HEK293 (cell line): ENCODE data around the gene SOX18.

Experiments
- CTCF ChIA-PET: fragments of 350-600 bp; formaldehyde crosslinking; extraction: SDS; loops from one replicate; lab custom pipeline; 2021; ENCODE audit warnings: antibody characterized with exemption; lab: Yijun Ruan, JAX
- POLR2A ChIA-PET: fragments of 300-600 bp; formaldehyde crosslinking; extraction: SDS; loops from one replicate; lab custom pipeline; 2020; ENCODE audit warnings: antibody characterized with exemption, inconsistent platforms; lab: Yijun Ruan, JAX
- H3K27ac ChIP-seq: fragments of 200-500 bp; sonication (Bioruptor generic); 2 replicates; pipeline ENCODE4 v1.5.1; 2014; ENCODE audit warnings: low read depth, low read length, control low read depth, inconsistent platforms; ENCODE audit errors: extremely low read depth
- H3K36me3 ChIP-seq, 2 experiments: fragments of 200-500 bp in 1 of 2; sonication (Bioruptor generic) in 1 of 2; 1 replicate in 1 of 2; 2 replicates in 1 of 2; pipeline ENCODE4 v1.5.1; 2014 to 2017; ENCODE audit warnings: inconsistent platforms in 2 of 2, low read length in 2 of 2; ENCODE audit not compliant: control insufficient read depth in 2 of 2, insufficient read depth in 1 of 2
- H3K4me1 ChIP-seq: fragments of 200-500 bp; sonication (Bioruptor generic); 2 replicates; pipeline ENCODE4 v1.5.1; 2014; ENCODE audit warnings: mild to moderate bottlenecking, low read length, inconsistent platforms; ENCODE audit not compliant: control insufficient read depth, insufficient read depth
- H3K4me3 ChIP-seq: 2 replicates; pipeline ENCODE4 v1.5.1; 2011; ENCODE audit warnings: low read depth, mild to moderate bottlenecking, control low read depth, low read length, moderate library complexity
- H3K9me3 ChIP-seq: fragments of 200-500 bp; sonication (Bioruptor generic); 2 replicates; pipeline ENCODE4 v1.5.1; 2014; ENCODE audit warnings: low read depth, low read length, inconsistent platforms; ENCODE audit not compliant: control insufficient read depth, insufficient read depth
- BCL11A ChIP-seq: fragments of 450-650 bp; formaldehyde crosslinking; IDR thresholded peaks from 2 replicates; pipeline ENCODE4 v1.5.1; 2016; ENCODE audit warnings: low read depth, missing biosample characterization, missing genetic modification characterization
- GLIS2 ChIP-seq: fragments of 450-650 bp; formaldehyde crosslinking; IDR thresholded peaks from 2 replicates; pipeline ENCODE4 v1.5.1; 2016; ENCODE audit warnings: missing biosample characterization, missing genetic modification characterization
- IKZF3 ChIP-seq: fragments of 450-650 bp; IDR thresholded peaks from 2 replicates; pipeline ENCODE4 v1.5.0; 2018; ENCODE audit warnings: missing biosample characterization, mild to moderate bottlenecking, missing genetic modification characterization, moderate library complexity
- MYNN ChIP-seq: fragments of 450-650 bp; formaldehyde crosslinking; IDR thresholded peaks from 2 replicates; pipeline ENCODE4 v1.5.1; 2016; ENCODE audit warnings: missing biosample characterization, missing genetic modification characterization, borderline replicate concordance
- REPIN1 ChIP-seq: fragments of 450-650 bp; formaldehyde crosslinking; IDR thresholded peaks from 2 replicates; pipeline ENCODE4 v1.5.1; 2017; ENCODE audit warnings: missing biosample characterization, missing genetic modification characterization, low read depth
- ZBTB20 ChIP-seq: fragments of 450-650 bp; formaldehyde crosslinking; IDR thresholded peaks from 2 replicates; pipeline ENCODE4 v1.5.1; 2016; ENCODE audit warnings: missing biosample characterization, missing genetic modification characterization
- ZFP69B ChIP-seq: fragments of 450-650 bp; formaldehyde crosslinking; IDR thresholded peaks from 2 replicates; pipeline ENCODE4 v1.5.1; 2016; ENCODE audit warnings: missing biosample characterization, missing genetic modification characterization
- ZNF2 ChIP-seq: fragments of 450-650 bp; formaldehyde crosslinking; IDR thresholded peaks from 2 replicates; pipeline ENCODE4 v1.5.1; 2016; ENCODE audit warnings: missing biosample characterization, missing genetic modification characterization
- ZNF202 ChIP-seq: fragments of 450-650 bp; formaldehyde crosslinking; IDR thresholded peaks from 2 replicates; pipeline ENCODE4 v1.5.1; 2016; ENCODE audit warnings: missing biosample characterization, missing genetic modification characterization, borderline replicate concordance
- ZNF223 ChIP-seq: fragments of 450-650 bp; formaldehyde crosslinking; IDR thresholded peaks from 2 replicates; pipeline ENCODE4 v1.5.1; 2016; ENCODE audit warnings: missing biosample characterization, missing genetic modification characterization
- ZNF266 ChIP-seq: fragments of 450-650 bp; formaldehyde crosslinking; IDR thresholded peaks from 2 replicates; pipeline ENCODE4 v1.5.1; 2016; ENCODE audit warnings: missing biosample characterization, missing genetic modification characterization, low read depth
- ZNF354C ChIP-seq: fragments of 450-650 bp; formaldehyde crosslinking; IDR thresholded peaks from 2 replicates; pipeline ENCODE4 v1.5.1; 2016; ENCODE audit warnings: missing biosample characterization, missing genetic modification characterization, low read depth, borderline replicate concordance
- ZNF544 ChIP-seq: fragments of 450-650 bp; formaldehyde crosslinking; IDR thresholded peaks from 2 replicates; pipeline ENCODE4 v1.5.0; 2017; ENCODE audit warnings: missing biosample characterization, missing genetic modification characterization
- ZNF76 ChIP-seq: fragments of 450-650 bp; formaldehyde crosslinking; IDR thresholded peaks from 2 replicates; pipeline ENCODE4; 2016; ENCODE audit warnings: low read depth, missing biosample characterization, missing genetic modification characterization, borderline replicate concordance
- ZNF792 ChIP-seq: fragments of 450-650 bp; formaldehyde crosslinking; IDR thresholded peaks from 2 replicates; pipeline ENCODE4 v1.5.1; 2016; ENCODE audit warnings: missing biosample characterization, missing genetic modification characterization
- ZSCAN30 ChIP-seq: fragments of 450-650 bp; IDR thresholded peaks from 2 replicates; pipeline ENCODE4 v1.5.1; 2018; ENCODE audit warnings: missing biosample characterization, mild to moderate bottlenecking, missing genetic modification characterization, moderate library complexity
- TF ChIP-seq, protein P1 (sequence below): fragments of 450-650 bp; formaldehyde crosslinking; IDR thresholded peaks from 2 replicates; pipeline ENCODE4 v1.5.1; 2016; ENCODE audit warnings: missing biosample characterization, missing genetic modification characterization, borderline replicate concordance
- TF ChIP-seq, protein P2 (sequence below): fragments of 450-650 bp; formaldehyde crosslinking; IDR thresholded peaks from 2 replicates; pipeline ENCODE4 v1.5.1; 2016; ENCODE audit warnings: missing biosample characterization, missing genetic modification characterization, low read depth
- TF ChIP-seq, protein P3 (sequence below): fragments of 450-650 bp; formaldehyde crosslinking; IDR thresholded peaks from 2 replicates; pipeline ENCODE4 v1.5.1; 2016; ENCODE audit warnings: missing biosample characterization, missing genetic modification characterization
- TF ChIP-seq, protein P4 (sequence below): fragments of 450-650 bp; formaldehyde crosslinking; IDR thresholded peaks from 2 replicates; pipeline ENCODE4; 2016; ENCODE audit warnings: missing biosample characterization, missing genetic modification characterization
- TF ChIP-seq, protein P5 (sequence below): fragments of 450-650 bp; formaldehyde crosslinking; IDR thresholded peaks from 2 replicates; pipeline ENCODE4 v1.5.1; 2017; ENCODE audit warnings: missing biosample characterization, missing genetic modification characterization
- TF ChIP-seq, protein P6 (sequence below): fragments of 450-650 bp; formaldehyde crosslinking; IDR thresholded peaks from 2 replicates; pipeline ENCODE4 v1.5.1; 2016; ENCODE audit warnings: missing biosample characterization, missing genetic modification characterization

SOX18 gene

DNA sequence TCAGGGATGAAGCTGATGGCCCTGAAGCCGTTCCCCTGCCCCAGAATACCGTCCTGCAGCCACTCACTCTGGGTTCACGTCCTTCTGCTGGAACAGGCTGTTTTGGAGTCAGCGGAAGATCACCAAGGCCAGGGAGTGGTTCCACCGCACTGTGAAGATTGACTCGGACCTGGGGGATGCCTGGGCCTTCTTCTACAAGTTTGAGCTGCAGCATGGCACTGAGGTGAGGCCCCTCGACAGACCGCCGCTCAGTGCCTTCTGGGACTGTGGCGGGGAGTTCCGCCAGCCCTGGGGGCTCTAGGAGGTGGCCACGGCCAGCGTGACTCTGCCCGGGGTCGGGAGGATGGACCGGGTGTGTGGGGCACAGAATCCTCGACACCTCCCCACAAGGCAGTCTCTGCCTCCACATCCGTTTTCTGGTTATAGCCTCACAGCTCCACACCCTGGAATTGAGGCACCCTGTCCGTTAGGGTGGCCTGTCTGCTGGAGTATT lies 17.6 kb downstream of the SOX18 start:
- H3K27ac ChIP-seq: no peak overlapping the region
- no peak overlapping the region for H3K4me3 ChIP-seq
- H3K4me1 ChIP-seq: peaks cover 18% of the 10 kb centered on the region
- CTCF ChIA-PET: interaction anchor here (0.6 to 2.3 kb wide), 3 partner anchors 8 to 494 kb away, joined by 3 to 9 read pairs (median 4); partner anchors contain the start of gene PTK6
- POLR2A ChIA-PET: no interaction called here
- no peaks in the 10 kb centered on the region for H3K9me3 ChIP-seq
- no peak for TF ChIP-seq ZNF2 (tag by site-specific recombination)
- TF ChIP-seq, protein P1, sequence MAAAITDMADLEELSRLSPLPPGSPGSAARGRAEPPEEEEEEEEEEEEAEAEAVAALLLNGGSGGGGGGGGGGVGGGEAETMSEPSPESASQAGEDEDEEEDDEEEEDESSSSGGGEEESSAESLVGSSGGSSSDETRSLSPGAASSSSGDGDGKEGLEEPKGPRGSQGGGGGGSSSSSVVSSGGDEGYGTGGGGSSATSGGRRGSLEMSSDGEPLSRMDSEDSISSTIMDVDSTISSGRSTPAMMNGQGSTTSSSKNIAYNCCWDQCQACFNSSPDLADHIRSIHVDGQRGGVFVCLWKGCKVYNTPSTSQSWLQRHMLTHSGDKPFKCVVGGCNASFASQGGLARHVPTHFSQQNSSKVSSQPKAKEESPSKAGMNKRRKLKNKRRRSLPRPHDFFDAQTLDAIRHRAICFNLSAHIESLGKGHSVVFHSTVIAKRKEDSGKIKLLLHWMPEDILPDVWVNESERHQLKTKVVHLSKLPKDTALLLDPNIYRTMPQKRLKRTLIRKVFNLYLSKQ (tag by site-specific recombination): no peak
- TF ChIP-seq ZNF223 (tag by site-specific recombination): no peak
- TF ChIP-seq, protein P2, sequence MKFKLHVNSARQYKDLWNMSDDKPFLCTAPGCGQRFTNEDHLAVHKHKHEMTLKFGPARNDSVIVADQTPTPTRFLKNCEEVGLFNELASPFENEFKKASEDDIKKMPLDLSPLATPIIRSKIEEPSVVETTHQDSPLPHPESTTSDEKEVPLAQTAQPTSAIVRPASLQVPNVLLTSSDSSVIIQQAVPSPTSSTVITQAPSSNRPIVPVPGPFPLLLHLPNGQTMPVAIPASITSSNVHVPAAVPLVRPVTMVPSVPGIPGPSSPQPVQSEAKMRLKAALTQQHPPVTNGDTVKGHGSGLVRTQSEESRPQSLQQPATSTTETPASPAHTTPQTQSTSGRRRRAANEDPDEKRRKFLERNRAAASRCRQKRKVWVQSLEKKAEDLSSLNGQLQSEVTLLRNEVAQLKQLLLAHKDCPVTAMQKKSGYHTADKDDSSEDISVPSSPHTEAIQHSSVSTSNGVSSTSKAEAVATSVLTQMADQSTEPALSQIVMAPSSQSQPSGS (tag by site-specific recombination): no peak
- no peak for TF ChIP-seq ZNF76 (tag by site-specific recombination)
- TF ChIP-seq MYNN (tag by site-specific recombination): no peak
- TF ChIP-seq BCL11A (tag by site-specific recombination): no peak
- peaks cover 0 to 78% of the 10 kb centered on the region in 2 experiments; a peak in 2 of 3 replicates for H3K36me3 ChIP-seq

DNA sequence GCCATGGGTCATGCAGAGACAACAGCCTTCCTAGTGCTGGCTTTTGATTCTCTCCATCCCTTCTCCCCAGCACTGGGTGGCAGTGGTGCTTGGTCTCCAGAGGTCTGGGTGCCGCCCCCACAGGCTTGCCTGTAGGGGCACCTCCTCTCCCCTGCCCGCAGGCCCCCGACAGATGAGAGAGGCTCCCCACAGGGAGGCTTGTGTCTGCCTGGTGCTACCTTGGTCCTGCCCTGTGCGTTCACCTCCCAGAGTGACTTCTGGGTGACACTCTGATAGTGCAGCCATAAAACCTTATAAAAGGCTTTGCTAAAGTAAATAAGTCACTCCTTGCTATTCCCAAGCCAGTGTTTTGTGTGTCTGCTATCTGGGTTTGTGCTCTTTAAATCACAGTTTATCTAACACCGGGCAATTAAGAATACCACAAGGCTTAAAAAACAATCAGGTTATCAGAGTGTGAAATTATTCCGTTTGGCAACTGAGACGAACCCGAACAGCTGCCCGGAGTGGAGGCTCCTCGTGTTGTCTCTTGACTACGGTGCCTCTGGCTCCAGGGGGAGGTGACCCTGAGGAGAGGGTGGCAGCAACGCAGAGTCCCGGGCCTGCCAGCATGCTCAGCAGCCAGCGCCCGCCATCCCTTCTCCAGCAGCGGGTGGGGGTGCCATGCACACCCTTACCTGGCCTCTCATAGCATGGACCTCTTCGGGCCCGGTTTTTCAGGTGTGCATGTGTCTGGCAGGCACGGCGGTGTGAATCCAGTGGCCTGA lies 18.9 kb downstream of the SOX18 start:
- Histone ChIP-seq H3K9me3 (no peaks in the 10 kb centered on the region), H3K36me3 (peaks cover 0 to 91% of the 10 kb centered on the region in 2 experiments; a peak in 2 of 3 replicates), H3K4me3 (no peak overlapping the region), H3K27ac (peak overlapping the region; percentile 49; the same call in 1 of the 2 replicates), H3K4me1 (peaks cover 12% of the 10 kb centered on the region)
- ChIA-PET POLR2A (interaction anchor here (0.6 to 0.7 kb wide), 2 partner anchors 88 to 268 kb away, joined by 4 to 7 read pairs; no protein-coding TSS in a partner anchor), CTCF (interaction anchor here (2.3 kb wide), 1 partner anchor 9 kb away, joined by 9 read pairs; no protein-coding TSS in a partner anchor)
- 0 out of 2 replicates have a peak, but pooled peaks have one; percentile 35 for TF ChIP-seq ZSCAN30 (tag by site-specific recombination)
- peak; percentile 51 for TF ChIP-seq GLIS2 (tag by site-specific recombination)
- 0 out of 2 replicates have a peak, but pooled peaks have one; percentile 29 for TF ChIP-seq ZFP69B (tag by site-specific recombination)
- no peak for TF ChIP-seq REPIN1
- no peak for TF ChIP-seq ZNF266 (tag by site-specific recombination)
- no peak for TF ChIP-seq ZNF544 (tag by site-specific recombination)
- TF ChIP-seq, protein P3, sequence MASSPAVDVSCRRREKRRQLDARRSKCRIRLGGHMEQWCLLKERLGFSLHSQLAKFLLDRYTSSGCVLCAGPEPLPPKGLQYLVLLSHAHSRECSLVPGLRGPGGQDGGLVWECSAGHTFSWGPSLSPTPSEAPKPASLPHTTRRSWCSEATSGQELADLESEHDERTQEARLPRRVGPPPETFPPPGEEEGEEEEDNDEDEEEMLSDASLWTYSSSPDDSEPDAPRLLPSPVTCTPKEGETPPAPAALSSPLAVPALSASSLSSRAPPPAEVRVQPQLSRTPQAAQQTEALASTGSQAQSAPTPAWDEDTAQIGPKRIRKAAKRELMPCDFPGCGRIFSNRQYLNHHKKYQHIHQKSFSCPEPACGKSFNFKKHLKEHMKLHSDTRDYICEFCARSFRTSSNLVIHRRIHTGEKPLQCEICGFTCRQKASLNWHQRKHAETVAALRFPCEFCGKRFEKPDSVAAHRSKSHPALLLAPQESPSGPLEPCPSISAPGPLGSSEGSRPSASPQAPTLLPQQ (tag by site-specific recombination): no peak
- no peak for TF ChIP-seq ZNF202 (tag by site-specific recombination)
- TF ChIP-seq, protein P4, sequence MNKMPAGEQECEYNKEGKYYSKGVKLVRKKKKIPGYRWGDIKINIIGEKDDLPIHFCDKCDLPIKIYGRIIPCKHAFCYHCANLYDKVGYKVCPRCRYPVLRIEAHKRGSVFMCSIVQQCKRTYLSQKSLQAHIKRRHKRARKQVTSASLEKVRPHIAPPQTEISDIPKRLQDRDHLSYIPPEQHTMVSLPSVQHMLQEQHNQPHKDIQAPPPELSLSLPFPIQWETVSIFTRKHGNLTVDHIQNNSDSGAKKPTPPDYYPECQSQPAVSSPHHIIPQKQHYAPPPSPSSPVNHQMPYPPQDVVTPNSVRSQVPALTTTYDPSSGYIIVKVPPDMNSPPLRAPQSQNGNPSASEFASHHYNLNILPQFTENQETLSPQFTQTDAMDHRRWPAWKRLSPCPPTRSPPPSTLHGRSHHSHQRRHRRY (tag by site-specific recombination): no peak
- TF ChIP-seq ZNF354C (tag by site-specific recombination): no peak
- TF ChIP-seq, protein P5, sequence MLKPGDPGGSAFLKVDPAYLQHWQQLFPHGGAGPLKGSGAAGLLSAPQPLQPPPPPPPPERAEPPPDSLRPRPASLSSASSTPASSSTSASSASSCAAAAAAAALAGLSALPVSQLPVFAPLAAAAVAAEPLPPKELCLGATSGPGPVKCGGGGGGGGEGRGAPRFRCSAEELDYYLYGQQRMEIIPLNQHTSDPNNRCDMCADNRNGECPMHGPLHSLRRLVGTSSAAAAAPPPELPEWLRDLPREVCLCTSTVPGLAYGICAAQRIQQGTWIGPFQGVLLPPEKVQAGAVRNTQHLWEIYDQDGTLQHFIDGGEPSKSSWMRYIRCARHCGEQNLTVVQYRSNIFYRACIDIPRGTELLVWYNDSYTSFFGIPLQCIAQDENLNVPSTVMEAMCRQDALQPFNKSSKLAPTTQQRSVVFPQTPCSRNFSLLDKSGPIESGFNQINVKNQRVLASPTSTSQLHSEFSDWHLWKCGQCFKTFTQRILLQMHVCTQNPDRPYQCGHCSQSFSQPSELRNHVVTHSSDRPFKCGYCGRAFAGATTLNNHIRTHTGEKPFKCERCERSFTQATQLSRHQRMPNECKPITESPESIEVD (tag by site-specific recombination): peak; percentile 96
- TF ChIP-seq, protein P6, sequence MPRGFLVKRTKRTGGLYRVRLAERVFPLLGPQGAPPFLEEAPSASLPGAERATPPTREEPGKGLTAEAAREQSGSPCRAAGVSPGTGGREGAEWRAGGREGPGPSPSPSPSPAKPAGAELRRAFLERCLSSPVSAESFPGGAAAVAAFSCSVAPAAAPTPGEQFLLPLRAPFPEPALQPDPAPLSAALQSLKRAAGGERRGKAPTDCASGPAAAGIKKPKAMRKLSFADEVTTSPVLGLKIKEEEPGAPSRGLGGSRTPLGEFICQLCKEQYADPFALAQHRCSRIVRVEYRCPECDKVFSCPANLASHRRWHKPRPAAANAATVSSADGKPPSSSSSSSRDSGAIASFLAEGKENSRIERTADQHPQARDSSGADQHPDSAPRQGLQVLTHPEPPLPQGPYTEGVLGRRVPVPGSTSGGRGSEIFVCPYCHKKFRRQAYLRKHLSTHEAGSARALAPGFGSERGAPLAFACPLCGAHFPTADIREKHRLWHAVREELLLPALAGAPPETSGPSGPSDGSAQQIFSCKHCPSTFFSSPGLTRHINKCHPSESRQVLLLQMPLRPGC: peak; percentile 71
- TF ChIP-seq IKZF3 (tag by site-specific recombination): peak; percentile 58
- TF ChIP-seq ZNF792: no peak
- TF ChIP-seq ZBTB20: peak; percentile 75
